HG02943 (cell line): ENCODE results near the gene ARID5B.

ENCODE experiments used
- ATAC-seq: cut with Tn5 transposase; IDR thresholded peaks from one replicate; pipeline ENCODE4 v1.9.1; 2021; ENCODE audit warnings: mild to moderate bottlenecking, low read depth, moderate library complexity; ENCODE audit not compliant: unreplicated experiment

The ARID5B gene

DNA sequence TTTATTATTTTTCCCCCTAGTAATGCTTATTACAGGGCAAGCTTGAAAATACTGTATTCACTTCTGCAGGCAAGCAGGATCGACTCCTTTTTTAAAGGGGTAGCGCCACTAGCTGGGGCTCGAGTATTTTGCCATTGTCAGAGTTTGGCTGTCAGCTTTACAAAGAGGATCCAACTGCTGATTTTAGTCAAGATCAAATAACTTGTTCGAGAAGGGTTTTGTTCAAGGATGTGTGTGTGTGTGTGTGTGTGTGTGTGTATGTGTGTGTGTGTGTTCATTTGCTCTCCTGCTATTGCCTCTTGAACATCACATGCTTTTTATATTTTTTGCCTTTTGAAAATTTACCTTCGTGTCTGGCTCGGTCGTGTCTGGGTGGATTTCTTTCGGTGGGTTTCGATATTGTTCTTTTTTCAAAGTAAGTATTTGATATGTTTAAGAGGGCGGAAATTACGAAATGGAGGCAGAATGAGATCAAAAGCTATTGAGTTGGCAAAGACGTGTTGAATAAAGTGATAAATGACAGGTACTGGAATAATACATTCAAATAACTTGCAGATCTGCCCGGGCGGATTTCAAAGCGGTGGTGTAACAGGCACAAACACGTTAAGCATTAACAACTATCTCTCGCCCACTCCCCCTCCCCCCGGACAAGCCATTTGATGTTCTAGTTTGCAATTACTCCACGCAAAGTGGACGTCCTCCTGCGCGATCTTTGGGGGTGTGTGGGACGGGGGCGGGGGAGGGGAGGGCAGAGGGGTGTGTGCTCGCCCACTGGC, 1.1 kb downstream of the ARID5B start:
- peak; percentile 6 for ATAC-seq

DNA sequence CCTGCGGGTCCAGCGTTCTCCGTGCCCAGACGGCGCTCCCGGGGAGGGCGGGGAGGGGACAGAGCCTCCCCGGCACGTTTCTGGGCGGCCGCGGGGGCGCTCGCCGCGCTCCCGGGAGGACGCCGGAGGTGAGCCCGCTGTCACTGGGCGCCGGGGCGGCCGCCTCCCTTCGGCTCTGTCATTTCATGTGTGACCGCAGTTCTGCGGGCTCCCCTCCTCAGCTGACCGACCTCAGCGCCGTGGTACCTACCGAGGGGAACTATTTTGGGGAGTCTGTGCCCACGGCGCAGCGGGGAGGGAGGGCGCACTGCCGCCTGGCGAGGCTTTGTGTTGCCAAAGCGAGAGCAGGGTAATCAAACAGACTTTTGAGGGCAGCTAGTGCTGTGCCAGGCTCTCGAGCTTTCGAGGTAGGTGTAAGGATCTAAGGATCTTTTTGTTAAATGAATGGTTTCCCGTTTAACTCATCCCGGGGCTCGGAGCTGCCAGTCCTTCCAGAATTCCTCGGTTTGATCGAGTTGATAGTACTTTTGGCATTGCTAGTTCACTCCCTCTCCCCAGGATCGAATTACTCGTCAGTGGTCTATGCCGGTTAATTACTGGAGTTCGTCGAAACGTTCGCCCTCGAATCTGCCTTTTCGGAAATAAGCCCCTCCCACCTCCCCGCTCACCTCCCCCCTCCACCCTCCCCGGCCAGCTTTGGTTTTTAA, 1.9 kb downstream of the ARID5B start:
- ATAC-seq, result peak; percentile 53

DNA sequence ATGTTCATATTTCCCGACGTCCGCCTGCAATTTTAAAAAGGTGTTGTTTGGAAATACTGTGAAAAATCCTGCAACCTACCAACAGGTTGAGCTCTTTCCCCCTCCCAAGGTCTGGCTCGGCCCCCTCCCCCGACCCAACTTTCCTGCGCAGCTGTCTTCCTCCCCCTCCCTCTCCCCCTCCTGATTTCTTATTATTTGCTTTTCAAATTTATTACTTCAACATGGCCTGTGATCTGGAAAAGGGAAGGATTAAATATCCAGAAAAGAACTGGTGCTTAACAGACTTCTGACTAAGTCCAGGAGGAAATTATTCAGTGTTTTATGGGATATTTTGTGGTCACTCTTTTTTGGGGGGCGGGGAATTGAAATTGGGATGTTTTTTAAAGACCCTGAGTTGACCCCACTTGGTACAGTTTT, 2.4 kb downstream of the ARID5B start:
- no peak for ATAC-seq

DNA sequence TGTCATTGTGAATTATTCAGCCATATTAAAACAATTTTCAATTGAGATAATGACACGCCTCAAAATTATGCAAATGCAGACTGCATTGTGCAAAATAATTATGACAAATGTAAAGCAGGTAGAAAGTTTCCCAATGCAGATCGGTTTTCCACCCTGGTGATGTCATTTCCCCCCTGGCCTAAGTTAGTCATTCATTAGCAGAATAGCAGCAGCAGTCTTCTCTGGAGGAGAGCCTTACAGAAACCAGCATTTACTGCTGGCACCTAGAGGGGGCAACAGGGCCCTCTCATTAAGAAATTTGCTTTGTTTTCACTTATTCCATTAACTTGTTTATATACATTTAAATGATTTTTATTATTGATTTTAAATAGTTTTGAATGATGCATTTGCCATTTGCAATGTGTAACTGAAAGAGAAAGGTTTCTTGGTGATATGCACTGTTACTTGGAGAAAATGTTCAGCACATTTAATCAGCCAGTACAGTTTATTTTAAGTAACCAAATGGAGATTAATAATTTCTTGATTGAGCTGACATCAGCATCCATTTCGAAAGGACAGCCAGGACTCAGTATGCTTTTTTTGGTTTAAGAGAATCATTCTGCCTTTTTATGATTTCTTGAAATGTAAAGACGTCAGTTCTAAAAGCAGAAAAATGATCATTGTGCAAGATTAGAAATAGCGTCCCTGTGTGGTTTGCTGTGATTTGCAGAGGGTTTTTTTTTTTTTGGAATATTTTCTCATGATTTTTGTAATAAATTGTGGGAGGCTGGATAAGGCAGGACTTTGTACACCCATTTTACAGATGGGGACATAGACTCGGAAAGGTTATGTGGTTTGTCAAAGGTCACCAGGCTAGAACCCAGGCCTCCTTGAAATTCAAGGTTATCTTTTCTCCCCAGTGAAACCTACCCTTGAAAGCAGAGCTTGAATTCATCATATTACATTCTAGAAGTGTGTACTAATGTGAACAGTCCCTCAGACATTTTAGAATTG, 3.5 kb downstream of the ARID5B start:
- no peak for ATAC-seq

DNA sequence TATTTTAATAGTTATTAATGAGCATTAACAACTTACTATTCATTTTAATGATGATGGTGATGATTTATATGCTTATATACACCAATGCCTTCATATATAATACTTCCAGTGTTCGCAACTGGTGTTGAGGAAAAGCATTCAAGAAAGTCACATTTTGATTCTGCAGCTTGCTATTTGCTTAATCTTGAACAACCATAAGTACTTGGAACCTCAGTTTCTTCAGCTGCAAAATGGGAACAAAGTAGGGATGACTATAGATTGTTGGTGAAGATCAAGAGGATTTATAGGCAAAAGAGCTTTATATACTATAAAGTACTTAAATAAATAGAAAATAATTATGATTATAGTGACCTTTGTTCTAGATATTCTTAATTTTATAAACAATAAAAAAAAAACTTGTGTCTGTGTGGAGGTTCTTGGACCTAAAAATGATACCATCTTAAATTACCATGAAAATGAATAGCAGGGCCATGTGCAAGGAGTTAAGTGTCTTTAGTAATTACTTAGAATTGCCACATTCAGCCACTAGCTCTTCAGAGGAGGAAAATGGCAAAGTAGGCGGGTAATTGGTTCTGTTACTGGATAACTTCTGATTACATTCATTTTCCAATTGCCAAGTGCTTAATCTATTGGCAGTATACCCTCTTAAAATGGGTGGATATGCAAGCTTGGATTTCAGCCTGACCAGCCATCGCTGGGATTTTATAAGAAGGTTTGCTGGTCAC, 4.5 kb downstream of the ARID5B start:
- ATAC-seq, result no peak

DNA sequence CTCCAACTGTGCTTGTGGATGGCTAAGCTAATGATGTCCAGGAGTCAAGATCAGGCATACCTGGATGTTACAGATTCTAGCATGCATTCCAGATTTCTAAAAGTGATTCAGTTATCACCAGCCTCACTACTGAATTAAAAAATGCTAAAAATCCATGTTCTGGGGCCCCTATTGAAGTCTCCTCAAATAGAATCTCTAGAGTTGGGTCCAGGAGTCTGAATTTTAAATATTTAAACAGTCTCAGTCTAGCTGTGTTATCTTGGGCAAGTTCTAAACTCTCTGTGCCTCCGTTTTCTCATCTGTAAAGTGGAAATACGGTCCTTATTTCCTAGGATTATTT, 5.0 kb downstream of the ARID5B start:
- ATAC-seq, result no peak

DNA sequence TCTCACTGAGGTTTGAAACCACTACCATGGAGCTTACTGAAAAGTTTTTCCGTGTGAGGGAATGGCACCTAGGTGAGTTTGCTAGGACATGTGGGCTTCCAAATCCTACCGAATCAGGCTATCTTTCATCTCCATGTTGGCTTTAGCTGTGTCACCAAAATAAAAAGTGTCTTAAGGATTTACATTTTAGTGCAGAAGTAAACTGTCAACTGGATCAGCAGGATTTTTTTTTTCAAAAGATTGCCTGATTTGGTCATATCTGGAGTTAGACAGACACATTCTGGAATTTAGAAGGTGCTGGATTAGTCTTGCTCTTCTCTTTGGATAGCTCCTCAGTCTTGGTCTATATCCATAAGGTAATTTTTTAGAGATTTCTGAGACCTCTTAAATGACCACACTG, 5.5 kb downstream of the ARID5B start:
- no peak for ATAC-seq

DNA sequence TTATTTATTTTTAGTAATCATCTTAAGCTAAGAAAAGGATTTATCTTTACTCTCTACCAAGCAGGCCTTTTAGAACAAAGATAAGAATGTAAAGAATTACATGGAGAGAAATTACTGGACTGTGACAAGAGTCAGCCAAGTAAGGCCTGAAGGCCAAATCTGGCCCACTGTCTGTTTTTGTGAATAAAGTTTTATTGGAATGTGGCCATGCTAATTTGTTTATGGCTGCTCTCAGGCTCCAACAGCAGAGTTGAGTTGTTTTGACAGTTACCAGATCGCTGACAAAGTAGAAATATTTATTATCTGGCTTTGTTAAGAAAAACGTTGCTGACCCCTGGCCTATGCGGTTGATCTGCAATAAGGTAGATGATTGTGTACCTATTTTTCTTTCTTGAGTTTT, 6.1 kb downstream of the ARID5B start:
- no peak for ATAC-seq

DNA sequence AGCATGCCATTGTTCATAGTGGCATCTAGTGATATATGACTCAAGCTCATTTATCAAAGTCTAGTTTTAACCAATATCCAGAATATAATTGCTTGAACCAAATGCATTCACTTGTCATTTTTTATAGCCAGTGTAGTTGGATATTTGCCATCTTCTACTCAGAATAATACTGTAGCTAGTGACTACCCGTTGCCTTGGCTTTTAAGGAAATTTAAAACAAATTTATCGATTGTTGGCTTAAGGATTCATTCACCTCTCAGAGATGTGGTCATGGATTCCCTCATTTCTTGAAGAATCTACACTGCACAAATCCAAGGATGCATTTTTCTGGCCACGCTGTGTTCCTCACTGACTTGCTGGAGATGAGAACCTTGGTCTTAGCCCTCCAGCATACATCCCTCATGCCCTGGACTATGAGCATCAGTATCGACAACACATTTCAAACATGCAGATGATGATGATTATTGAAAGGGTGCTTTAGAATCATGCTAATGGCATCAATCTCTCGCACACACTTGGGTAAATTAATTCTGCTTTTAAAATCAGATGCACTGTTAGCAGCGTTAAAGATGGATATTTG, 8.8 kb downstream of the ARID5B start:
- no peak for ATAC-seq

DNA sequence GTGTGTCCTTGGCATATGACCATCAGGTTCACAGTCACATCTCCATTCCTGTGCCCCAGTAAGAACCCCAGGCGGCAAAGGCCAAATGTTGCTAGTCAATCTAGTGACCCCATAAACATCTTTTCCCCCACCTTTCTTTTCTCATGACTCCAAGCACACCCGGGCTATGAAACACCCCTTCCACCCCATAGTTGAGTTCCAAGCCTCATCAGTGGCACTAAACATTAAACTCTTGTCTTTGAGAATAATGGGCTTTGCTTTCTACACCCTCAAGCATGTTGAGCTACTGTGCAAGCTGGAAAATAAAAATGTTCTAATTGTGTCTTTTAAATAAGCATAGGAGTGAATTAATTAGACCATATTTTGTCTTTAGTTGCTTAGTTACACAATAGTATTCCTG, 9.4 kb downstream of the ARID5B start:
- no peak for ATAC-seq

DNA sequence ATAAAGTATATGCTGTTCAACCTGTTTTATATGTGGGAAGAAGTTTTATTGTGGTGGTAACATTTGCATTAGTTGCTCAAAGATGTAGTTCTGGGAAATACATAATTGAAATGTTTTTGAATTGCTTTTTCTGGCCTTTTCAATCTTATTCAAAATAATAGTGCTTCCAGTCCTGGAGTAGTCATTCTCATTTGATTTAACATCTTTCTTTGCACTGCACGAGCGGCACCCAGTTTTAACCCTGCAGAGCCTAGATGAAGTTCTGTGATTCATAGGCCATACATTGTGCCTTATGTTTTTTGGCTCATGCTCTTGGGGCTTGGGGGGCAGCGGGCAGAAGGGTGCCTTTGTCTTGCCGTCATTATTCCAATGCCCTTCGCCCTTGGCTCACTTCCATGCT, 9.9 kb downstream of the ARID5B start:
- ATAC-seq, result no peak

DNA sequence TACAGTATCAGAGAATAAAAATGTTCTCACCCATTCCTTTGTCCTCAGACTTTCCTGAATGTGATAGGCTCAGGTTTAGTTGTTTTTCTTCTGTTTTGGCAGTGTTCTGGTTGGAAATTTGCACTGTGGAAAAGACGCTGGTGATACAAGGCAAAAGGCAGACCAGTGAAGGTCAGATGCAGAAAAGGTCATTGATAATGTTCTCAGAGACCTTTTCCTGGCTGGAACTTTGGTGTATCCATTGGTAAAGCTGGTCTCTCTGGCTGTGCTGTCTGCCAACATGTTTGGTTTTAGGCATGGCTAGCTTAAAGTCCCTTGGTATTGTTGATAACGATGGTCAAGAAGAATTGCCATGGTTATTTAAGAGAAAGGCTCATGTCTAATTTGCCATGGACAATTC, 11.5 kb downstream of the ARID5B start:
- ATAC-seq, result no peak

DNA sequence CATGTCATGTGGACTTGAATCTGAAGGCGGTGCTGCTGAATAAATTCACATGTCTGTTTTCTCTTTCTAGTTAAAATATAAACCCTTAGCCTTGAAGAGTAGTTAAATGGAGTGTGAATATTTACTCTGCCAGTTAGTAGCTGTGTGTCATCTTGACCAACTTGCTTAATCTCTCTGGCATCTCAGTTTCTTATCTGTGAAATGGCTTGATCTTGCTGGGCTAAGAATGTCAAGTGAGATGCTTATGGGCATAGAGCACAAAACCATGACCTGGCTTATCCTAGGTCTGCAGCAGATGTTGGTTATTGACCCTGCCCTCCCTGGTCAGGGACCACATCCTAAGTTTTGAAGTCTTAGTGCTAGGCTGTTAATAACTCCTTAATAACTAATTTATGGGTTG, 16.6 kb downstream of the ARID5B start:
- ATAC-seq, result no peak

DNA sequence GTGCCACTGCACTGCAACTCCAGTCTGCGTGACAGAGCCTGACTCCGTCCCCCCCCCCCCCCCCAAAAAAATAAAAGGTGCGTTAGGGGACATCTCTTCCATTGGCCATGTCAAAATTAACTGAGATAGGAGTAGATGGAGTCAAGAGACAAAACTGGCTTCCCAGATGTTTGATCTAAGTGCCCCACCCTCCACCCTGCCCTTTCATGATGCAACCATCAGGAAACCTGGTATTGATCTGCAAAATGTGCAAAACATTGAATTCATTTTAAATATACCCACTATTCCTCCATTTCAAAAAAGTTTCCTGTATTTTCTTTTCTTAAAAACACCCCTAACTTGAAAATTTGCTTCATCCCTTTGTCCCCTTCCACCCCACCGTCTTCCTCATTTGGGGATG, 17.5 kb downstream of the ARID5B start:
- ATAC-seq, result no peak

DNA sequence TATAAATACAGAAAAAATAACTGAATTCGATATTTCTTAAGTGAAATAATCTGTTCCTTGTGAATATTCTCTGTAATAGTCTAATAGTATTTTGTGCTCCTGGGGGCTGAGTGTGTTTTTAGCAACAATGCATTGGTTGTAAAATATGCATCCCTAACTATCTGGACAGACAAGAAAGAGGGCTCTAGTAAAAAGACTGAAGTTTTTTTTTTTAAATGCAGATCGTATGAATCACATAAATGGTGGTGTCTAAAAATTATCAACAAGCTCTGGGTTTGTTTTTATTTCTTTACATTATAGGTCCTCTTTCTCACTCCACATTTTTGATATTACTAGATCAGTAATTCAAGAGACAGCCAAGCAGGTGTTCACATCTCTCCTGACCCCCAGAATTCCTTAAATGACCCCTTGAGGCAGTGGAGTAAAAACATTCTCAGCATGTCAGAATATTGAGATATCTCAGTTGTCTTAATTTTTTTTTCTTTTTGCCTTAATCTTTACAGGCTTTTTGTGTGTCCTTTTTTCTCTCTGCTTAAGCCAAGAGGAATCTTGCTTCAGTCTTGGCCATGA, 18.2 kb downstream of the ARID5B start:
- ATAC-seq, result no peak

DNA sequence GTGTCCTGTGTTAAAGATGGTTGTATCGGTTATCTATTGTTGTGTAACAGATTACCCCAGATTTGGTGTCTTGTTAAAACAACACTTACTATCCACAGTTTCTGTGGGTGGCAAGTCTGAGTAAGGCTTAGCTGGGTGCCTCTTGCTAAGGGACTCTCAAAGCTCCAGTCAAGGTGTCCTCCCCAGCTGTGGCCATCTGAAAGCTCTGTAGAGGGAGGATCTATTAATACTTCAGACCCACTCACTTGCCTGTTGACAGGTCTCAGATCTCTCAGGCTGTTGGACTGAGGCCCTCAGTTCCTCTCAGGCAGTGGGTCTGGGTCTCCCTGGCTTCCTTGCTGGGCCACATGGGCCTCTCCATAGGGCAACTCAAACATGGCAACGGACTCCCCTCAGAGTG, 19.6 kb downstream of the ARID5B start:
- ATAC-seq, result no peak

DNA sequence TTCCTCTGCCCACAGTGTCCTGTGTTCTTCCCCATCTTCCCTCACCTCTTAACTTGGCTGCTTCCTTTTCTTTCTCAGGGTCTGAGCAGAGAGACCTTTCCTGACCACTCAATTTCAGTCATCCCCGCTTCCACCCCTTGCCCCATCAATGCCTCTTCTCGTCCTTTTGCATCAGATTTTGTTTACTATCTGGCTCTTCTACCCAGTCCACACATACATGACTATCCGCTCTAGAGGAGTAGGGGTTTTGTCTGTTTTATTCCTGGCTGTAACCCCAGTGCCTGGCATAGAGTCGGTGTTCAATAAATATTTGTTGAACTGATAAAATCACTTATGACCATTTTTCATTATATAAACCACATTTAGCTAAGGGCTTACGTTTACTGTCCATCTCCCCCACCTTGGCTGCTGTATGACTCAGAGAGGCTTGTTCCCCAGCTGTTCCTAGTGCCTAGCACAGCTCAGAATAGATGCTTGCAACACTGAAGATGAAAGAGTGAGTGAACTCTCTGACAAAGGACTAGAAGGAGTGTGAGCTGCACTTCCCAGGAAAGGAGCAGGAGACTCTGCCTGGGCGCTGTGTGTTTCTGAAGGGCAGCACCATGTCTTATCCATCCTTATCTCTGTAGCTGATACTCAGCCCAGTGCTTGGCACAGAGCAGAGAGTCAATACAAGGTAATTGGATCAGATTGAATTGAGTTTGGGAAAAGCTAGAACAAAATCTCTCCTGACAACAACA, 21.9 kb downstream of the ARID5B start:
- no peak for ATAC-seq

DNA sequence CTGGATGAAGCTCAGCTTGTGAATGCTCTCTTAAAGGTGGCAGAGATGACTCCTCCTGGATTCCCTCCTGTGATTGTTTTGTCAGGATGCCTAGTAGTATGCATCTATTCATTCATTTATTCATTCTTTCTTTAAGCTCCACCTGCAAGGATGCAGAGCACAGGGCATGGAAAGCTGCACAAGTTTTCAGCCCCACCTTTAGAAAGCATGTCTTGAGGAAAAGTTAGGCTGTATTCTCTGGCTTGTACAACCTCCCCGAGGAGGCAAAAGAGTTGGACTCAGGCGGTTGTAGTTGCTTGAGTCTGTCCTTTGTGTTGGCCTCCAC, 22.4 kb downstream of the ARID5B start:
- no peak for ATAC-seq

DNA sequence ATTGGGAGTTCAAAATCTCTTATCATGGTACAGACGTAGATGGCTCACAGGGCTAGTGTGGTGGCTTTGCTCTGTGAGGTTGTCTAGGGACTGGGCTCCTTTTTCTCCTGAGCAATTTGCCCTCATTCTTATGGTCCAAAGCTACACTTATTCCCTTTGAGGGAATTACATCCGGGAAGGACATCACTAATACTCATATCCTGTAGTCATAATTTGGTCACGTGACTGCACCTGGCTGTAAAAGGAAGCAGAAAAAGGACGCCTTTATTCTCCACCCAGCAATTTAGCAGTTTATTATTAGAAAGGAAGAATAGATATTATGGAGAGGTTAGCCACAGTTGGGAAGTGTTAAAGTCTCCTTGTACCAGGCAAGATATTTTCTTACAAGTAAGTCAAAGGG, 28.1 kb downstream of the ARID5B start:
- ATAC-seq, result no peak
